ENCODE measurements around the gene TPD52L3.
A peak's percentile ranks its signal among the peaks of the same experiment; 100 is the strongest.

Gene TPD52L3

DNA sequence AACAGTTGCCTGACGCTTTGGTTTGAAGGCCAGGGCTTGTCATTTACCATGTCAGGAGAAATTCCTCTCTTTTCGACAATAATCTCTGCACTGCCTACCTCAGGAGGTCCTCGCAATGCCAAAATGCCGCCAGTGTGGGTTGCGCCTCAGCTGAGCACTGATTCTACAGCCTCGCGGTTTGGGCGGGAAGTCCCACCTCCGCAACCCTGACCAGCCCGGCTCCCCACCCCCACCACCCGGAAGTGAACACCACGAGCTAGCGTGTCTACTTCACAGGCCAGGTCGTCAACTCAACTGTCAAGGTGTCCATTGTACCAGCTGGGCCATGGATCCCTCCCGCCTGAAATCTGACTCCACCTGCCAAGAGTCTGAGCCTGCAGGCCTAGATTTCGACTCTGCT, at the start of gene TPD52L3:
Gene TPD52L3 (plus strand): TSS at position 273 of the 400 bp plus-strand sequence. CDS start 221 bp downstream, outside the sequence.
- no peak for DNase-seq

DNA sequence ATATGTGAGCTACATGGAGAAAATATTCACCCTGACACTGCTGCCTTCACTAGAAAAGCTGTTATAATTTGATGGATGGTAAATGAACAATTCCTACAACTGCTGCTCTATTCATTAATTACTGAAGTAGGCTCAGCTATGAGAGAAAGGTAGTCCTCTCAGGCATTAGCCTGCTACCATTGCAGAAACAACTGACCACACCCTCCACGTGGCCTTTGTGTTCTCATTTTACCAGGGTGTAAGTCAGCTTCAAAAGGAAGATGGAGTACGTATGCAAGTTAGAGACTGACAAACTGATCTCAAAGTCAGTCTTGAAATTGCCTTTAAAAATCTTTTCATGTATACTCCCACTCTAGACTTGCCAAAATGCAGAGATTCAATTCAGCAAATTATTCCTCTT, 26.3 kb upstream of the TPD52L3 start:
- DNase-seq: no peak

- no peak for DNase-seq
Measured at GRCh38 chr9:6302417-6302816, 25.8 kb upstream of the TPD52L3 start.

- no peak for DNase-seq
Measured at GRCh38 chr9:6304232-6304631, 23.9 kb upstream of the TPD52L3 start.

GRCh38 chr9:6305954-6306563, 22.1 kb upstream of the TPD52L3 start:
- DNase-seq: no peak

GRCh38 chr9:6307551-6308096, 20.6 kb upstream of the TPD52L3 start:
- no peak for DNase-seq

DNA sequence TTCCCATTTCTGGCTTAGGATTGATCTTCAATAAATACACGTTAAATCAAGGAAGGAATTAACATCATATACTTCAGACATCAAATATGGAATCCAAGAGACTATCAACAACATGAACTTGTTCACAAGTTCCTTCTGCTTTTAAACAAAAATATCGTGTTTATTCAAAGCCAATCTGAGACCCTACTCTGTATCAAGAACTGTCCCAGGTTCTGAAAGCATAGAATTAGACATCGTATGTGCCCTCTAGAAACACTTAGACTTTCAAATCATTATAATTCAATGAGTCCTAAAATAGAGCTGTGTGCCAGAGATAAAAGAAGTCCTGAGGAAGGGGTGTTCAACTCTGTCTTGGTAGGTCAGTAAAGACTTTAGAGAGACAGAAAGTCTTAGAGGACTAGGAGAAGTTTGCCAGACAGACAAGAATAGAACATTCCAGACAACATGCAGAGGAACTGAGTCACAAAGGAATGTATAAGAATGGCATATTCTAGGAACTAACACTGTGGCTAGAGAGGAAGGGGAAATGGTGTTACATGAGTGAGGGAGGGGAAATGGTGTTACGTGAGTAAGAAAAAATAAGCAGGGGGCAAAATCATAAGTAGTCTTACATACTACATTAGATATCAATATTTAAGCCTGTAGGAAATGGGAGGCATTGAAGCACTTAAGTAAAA, 2.9 kb downstream of the TPD52L3 start:
- DNase-seq: no peak

DNA sequence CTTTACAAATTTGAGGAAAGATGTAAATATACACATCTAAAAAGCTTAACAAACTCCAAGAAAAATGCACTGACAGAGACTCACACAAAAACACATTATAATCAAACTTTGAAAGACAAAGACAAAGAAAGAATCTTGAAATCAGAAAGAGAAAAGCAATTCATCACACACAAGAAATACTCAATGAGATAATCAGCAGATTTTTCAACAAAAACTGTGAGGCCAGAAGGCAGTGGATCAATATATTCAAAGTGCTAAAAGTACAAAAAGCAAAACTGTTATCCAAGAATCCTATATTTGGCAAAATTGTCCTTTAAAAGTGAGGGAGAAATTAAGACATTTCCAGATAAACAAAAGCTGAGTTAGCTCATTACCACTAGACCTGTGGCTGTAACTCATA, 6.1 kb downstream of the TPD52L3 start:
- DNase-seq: no peak

- DNase-seq: no peak
Measured at GRCh38 chr9:6348766-6349165, 20.6 kb downstream of the TPD52L3 start.

- no peak for DNase-seq
Measured at GRCh38 chr9:6351737-6352136, 23.6 kb downstream of the TPD52L3 start.

DNA sequence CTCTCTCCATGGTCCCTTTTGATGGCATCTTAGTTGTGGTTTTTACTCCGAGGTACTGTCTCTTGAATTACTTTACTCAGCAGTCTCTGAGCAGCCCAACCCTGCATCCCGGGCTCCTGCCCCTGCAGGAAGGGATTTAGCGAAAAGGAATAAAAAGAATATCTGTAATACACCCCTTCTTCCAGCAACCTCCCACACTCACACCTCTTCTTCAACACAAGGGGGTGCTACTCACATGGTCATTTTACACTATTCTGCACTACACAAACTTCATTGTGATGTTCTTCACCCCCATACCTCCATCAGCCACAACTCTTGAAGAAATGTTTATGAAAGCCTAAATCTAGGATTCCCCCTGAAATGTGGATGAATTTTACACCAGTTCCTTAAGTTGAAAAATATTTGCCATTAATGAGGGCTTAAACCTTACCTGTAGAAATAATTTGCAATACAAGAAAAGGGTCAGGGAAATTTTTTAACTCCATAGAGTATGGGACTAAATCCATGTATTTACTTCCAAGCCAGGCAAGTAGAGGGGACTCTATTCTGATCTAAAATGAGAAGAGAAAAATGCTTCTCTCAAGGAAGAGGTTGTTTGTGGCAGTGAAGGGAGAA, 26.0 kb downstream of the TPD52L3 start:
- DNase-seq: peak; percentile 16

GRCh38 chr9:6355728-6356127, 27.6 kb downstream of the TPD52L3 start:
- DNase-seq: no peak

DNA sequence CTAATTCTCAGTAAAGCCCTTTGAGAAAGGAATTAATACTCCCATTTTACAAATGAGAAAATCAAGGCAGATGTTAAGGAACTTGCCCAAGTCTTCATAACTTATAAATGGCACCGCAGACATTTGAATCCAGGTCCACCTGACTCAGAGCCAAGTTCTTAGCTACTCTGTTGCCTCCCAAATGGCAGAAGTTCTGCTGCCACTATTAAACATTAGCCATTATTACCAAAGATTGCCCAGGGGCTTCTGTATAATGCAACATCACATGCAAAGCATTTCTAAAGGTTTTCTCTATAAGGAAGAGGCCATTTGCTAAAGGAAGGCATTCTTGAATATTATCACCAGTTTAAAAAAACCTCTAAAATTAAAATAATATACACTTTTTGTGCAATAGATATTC, 28.3 kb downstream of the TPD52L3 start:
- no peak for DNase-seq

DNA sequence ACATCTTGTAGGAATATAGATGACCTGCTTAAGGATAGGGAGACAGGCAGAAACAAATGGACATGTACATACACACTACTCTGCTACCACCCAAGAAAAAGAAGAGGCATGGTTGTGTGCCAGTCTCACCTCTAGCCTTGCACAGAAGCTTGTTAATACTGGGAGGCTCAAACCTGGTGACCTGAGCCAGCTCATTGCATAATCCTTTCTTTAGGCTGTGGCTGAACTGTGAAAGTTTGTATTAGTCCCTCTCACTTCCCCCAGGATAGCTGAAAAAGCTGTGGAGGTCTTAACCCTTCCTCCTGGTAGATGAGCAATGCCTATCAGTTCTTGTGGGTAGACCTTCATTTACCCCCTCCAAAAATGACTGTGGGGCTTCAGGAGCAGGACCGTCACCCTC, 28.7 kb downstream of the TPD52L3 start:
- no peak for DNase-seq

DNA sequence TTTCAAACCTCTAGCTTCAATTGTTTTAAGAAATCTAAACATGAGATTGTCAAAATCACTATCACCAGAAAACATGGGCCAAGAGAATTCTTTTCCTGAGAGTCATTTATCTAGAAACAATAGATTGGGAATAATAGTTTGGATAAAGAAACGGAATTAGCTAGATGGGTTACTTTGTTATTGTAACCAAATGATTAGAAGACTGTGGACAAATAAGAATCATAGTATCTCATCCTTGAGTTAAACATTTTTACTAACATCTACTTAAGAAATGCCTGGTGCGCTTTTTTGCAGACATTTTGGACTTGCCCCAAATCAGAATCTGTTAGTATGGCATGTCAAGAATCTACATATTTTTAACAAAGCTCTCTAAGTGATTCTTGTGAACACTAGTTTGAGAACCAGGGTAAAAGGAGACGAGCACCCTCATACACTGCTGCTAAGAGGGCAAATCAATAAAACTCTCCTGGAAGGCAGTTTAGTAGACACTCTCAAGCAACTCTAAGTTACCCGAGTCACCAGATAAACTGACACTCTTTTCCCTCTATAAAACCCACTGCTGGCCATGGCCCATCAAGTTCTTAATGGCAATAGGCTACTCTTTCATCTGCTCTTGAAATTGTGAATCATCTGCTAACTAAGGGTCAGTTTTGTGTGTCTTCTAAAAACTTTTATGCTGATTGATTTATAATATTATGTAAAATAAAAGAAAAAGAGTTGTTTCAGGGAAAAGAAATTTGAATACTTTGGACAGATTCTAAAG, 39.1 kb downstream of the TPD52L3 start:
- DNase-seq: no peak

DNA sequence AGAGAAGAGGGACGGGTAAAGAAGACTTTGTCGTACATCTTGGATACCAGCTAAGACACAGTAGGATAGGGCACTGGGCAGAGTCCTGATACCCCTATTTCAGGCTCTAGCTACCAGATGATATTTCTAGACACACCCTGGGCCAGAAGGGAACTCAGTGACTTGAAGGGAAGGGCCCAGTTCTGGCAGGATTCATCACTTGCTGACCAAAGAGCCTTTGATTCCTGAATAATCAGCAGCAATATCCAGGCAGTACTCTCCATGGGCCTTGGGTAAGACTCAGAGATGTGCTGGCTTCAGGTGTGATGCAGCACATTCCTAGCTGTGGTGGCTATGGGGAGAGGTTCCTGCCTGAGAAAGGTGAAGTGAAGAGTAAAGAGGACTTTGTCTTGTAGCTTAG, 40.7 kb downstream of the TPD52L3 start:
- no peak for DNase-seq
